M059J (cell line): ENCODE measurements around the gene E2F1. TPM values are rescaled to one million over a fixed set of nuclear protein-coding genes. Genes with fewer than 3 reads are reported as not detected.
"Not testable (repeated sequence)": the region's sequence is repeated elsewhere in the genome, so short reads cannot be mapped to it uniquely, and the experiment has no call there.

Experiments used
- DNase-seq: peaks from one replicate; pipeline ENCODE4 v3.0.0-alpha.2; 2012; ENCODE audit warnings: low read depth
- total RNA-seq: library from RNA; depleted of rRNA; stranded (reverse); fragments of >200 nt; shearing (Covaris generic); gene quantifications from 2 replicates; pipeline ENCODE4 v1.2.3, GENCODE V29; 2014

The E2F1 gene
- total RNA-seq, 1 experiment from 2014 or later, result 67.8 TPM

- DNase-seq, result no peak
Observed at GRCh38 chr20:33711446-33711738, 25.2 kb upstream of the E2F1 start.

GRCh38 chr20:33710681-33711445 lies 24.7 kb upstream of the E2F1 start:
- no peak for DNase-seq

GRCh38 chr20:33709905-33710541 lies 23.8 kb upstream of the E2F1 start:
- no peak for DNase-seq

GRCh38 chr20:33709398-33709797 lies 23.2 kb upstream of the E2F1 start:
- DNase-seq, result peak; percentile 45

- no peak for DNase-seq
Observed at GRCh38 chr20:33707668-33708067, 21.5 kb upstream of the E2F1 start.

- DNase-seq, result peak; percentile 58
Observed at GRCh38 chr20:33704197-33704924, 18.2 kb upstream of the E2F1 start.

- no peak for DNase-seq
Observed at GRCh38 chr20:33703498-33704137, 17.4 kb upstream of the E2F1 start.

GRCh38 chr20:33702861-33703260 lies 16.7 kb upstream of the E2F1 start:
- DNase-seq, result no peak

- no peak for DNase-seq
Observed at GRCh38 chr20:33701629-33702450, 15.7 kb upstream of the E2F1 start.

- DNase-seq, result not testable (repeated sequence)
Observed at GRCh38 chr20:33700696-33701441, 14.7 kb upstream of the E2F1 start.

- not testable (repeated sequence) for DNase-seq
Observed at GRCh38 chr20:33698966-33699365, 12.8 kb upstream of the E2F1 start.

- peak; percentile 38 for DNase-seq
Observed at GRCh38 chr20:33697129-33697528, 10.9 kb upstream of the E2F1 start.

- no peak for DNase-seq
Observed at GRCh38 chr20:33696448-33696847, 10.3 kb upstream of the E2F1 start.

GRCh38 chr20:33694639-33695012 lies 8.4 kb upstream of the E2F1 start:
- no peak for DNase-seq

- DNase-seq, result no peak
Observed at GRCh38 chr20:33693741-33694638, 7.8 kb upstream of the E2F1 start.

GRCh38 chr20:33693289-33693688 lies 7.1 kb upstream of the E2F1 start:
- DNase-seq, result no peak

GRCh38 chr20:33689973-33690372 lies 3.8 kb upstream of the E2F1 start:
- peak; percentile 61 for DNase-seq

- no peak for DNase-seq
Observed at GRCh38 chr20:33689493-33689892, 3.3 kb upstream of the E2F1 start.

- DNase-seq, result no peak
Observed at GRCh38 chr20:33688938-33689424, 2.8 kb upstream of the E2F1 start.
